Measurements from ENCODE around the gene GGT6.
"Not testable (repeated sequence)": the region's sequence is repeated elsewhere in the genome, so short reads cannot be mapped to it uniquely, and the experiment has no call there.

The GGT6 gene

GRCh38 chr17:4592240-4593005 lies 32.0 kb upstream of the GGT6 start:
- no peak for DNase-seq (ENCODE audit: low read depth)

GRCh38 chr17:4591529-4591928 lies 31.2 kb upstream of the GGT6 start:
- no peak for DNase-seq (ENCODE audit: low read depth)

- no peak for DNase-seq (ENCODE audit: low read depth)
These were observed 30.6 kb upstream of the GGT6 start for GRCh38 chr17:4590981-4591453.

GRCh38 chr17:4590042-4590441 lies 29.7 kb upstream of the GGT6 start:
- not testable (repeated sequence) for DNase-seq (ENCODE audit: low read depth)

- no peak for DNase-seq (ENCODE audit: low read depth)
These were observed 28.7 kb upstream of the GGT6 start for GRCh38 chr17:4588898-4589625.

GRCh38 chr17:4588391-4588790 lies 28.0 kb upstream of the GGT6 start:
- DNase-seq (ENCODE audit: low read depth): no peak

- DNase-seq (ENCODE audit: low read depth): no peak
These were observed 27.4 kb upstream of the GGT6 start for GRCh38 chr17:4587803-4588202.

GRCh38 chr17:4587195-4587594 lies 26.8 kb upstream of the GGT6 start:
- DNase-seq (ENCODE audit: low read depth): no peak

- no peak for DNase-seq (ENCODE audit: low read depth)
These were observed 25.7 kb upstream of the GGT6 start for GRCh38 chr17:4586043-4586442.

- DNase-seq (ENCODE audit: low read depth): no peak
These were observed 25.2 kb upstream of the GGT6 start for GRCh38 chr17:4585638-4585994.

- DNase-seq (ENCODE audit: low read depth): no peak
These were observed 24.7 kb upstream of the GGT6 start for GRCh38 chr17:4584917-4585637.

- DNase-seq (ENCODE audit: low read depth): no peak
These were observed 23.9 kb upstream of the GGT6 start, which contains the start of gene SMTNL2 for GRCh38 chr17:4584101-4584916. TSS of gene SMTNL2 (plus strand) at chr17:4584529. CDS start at chr17:4584606, 77 bp downstream.

- DNase-seq (ENCODE audit: low read depth): no peak
These were observed 23.4 kb upstream of the GGT6 start for GRCh38 chr17:4583782-4584100.

- DNase-seq (ENCODE audit: low read depth): no peak
These were observed 22.8 kb upstream of the GGT6 start for GRCh38 chr17:4583206-4583605.

- no peak for DNase-seq (ENCODE audit: low read depth)
These were observed 22.3 kb upstream of the GGT6 start for GRCh38 chr17:4582691-4583090.

GRCh38 chr17:4582101-4582501 lies 21.7 kb upstream of the GGT6 start:
- DNase-seq (ENCODE audit: low read depth): no peak

- no peak for DNase-seq (ENCODE audit: low read depth)
These were observed 19.9 kb upstream of the GGT6 start for GRCh38 chr17:4580291-4580690.

- no peak for DNase-seq (ENCODE audit: low read depth)
These were observed 19.3 kb upstream of the GGT6 start for GRCh38 chr17:4579678-4580077.

GRCh38 chr17:4578349-4578748 lies 18.0 kb upstream of the GGT6 start:
- DNase-seq (ENCODE audit: low read depth): not testable (repeated sequence)

- no peak for DNase-seq (ENCODE audit: low read depth)
These were observed 17.1 kb upstream of the GGT6 start for GRCh38 chr17:4577386-4577993.

GRCh38 chr17:4576729-4577322 lies 16.4 kb upstream of the GGT6 start:
- DNase-seq (ENCODE audit: low read depth): no peak
